MM.1S (cell line): Measurements from ENCODE around the gene STAU1.

Experiments
- DNase-seq: peaks from one replicate; pipeline ENCODE4 v3.0.0-alpha.2; 2015
- H2AFZ ChIP-seq: fragments of 300-600 bp; sonication (generic); 2 replicates; pipeline ENCODE4 v1.6.0; 2016; ENCODE audit warnings: antibody characterized with exemption, low read length
- H3F3A ChIP-seq: fragments of 300-600 bp; sonication (generic); 2 replicates; pipeline ENCODE4 v1.6.1; 2016; ENCODE audit warnings: mild to moderate bottlenecking, antibody characterized with exemption, low read length, moderate library complexity, mixed read lengths; ENCODE audit not compliant: insufficient read depth
- H3K27ac ChIP-seq: fragments of 300-600 bp; sonication (generic); 2 replicates; pipeline ENCODE4 v1.5.1; 2016; ENCODE audit warnings: mild to moderate bottlenecking, low read length
- H3K27me3 ChIP-seq: fragments of 300-600 bp; sonication (generic); replicated peaks from 2 replicates; pipeline ENCODE4 v1.6.0; 2016; ENCODE audit warnings: low read length; ENCODE audit not compliant: insufficient read depth
- H3K36me3 ChIP-seq: fragments of 300-600 bp; sonication (generic); replicated peaks from 2 replicates; pipeline ENCODE4 v1.6.1; 2016; ENCODE audit warnings: mild to moderate bottlenecking, low read length, mixed read lengths; ENCODE audit not compliant: insufficient read depth
- H3K4me1 ChIP-seq: fragments of 300-600 bp; sonication (generic); 2 replicates; pipeline ENCODE4 v1.6.1; 2016; ENCODE audit warnings: low read length, mixed read lengths
- H3K4me2 ChIP-seq: fragments of 300-600 bp; sonication (generic); 2 replicates; pipeline ENCODE4 v1.6.0; 2016; ENCODE audit warnings: low read depth, low read length
- H3K4me3 ChIP-seq: fragments of 300-600 bp; sonication (generic); 2 replicates; pipeline ENCODE4 v1.5.1; 2016; ENCODE audit warnings: low read length, mixed read lengths
- H3K79me2 ChIP-seq: fragments of 300-600 bp; sonication (generic); 2 replicates; pipeline ENCODE4 v1.6.1; 2016; ENCODE audit warnings: mixed run types, low read length, mixed read lengths
- H3K9ac ChIP-seq: fragments of 300-600 bp; sonication (generic); 2 replicates; pipeline ENCODE4 v1.6.1; 2016; ENCODE audit warnings: low read length, mixed read lengths
- H3K9me2 ChIP-seq: fragments of 300-600 bp; sonication (generic); replicated peaks from 2 replicates; pipeline ENCODE4 v1.6.1; 2016; ENCODE audit warnings: mild to moderate bottlenecking, low read length, mixed read lengths; ENCODE audit not compliant: insufficient read depth
- H3K9me3 ChIP-seq: fragments of 300-600 bp; sonication (generic); replicated peaks from 2 replicates; pipeline ENCODE4 v1.6.1; 2016; ENCODE audit warnings: mild to moderate bottlenecking, low read length, mixed read lengths; ENCODE audit not compliant: insufficient read depth
- H4K20me1 ChIP-seq: fragments of 300-600 bp; sonication (generic); 2 replicates; pipeline ENCODE4 v1.6.1; 2016; ENCODE audit warnings: mild to moderate bottlenecking, low read length, moderate library complexity, mixed read lengths; ENCODE audit not compliant: insufficient read depth
- CTCF ChIP-seq: fragments of 300-600 bp; sonication (generic); IDR thresholded peaks from 2 replicates; pipeline ENCODE4 v1.5.1; 2016; ENCODE audit warnings: antibody characterized with exemption, low read length, mixed read lengths
- EZH2 ChIP-seq: fragments of 300-600 bp; sonication (generic); optimal IDR thresholded peaks from 2 replicates; pipeline ENCODE3; 2017; ENCODE audit warnings: low read depth, mild to moderate bottlenecking, antibody characterized with exemption, low read length, mixed read lengths
- EZH2phosphoT487 ChIP-seq: fragments of 300-600 bp; sonication (generic); IDR thresholded peaks from 2 replicates; pipeline ENCODE4 v1.6.1; 2018; ENCODE audit warnings: antibody characterized with exemption, low read length

STAU1 gene

GRCh38 chr20:49148601-49149000 lies 39.5 kb downstream of the STAU1 start:
- no peak for DNase-seq
- no peak overlapping the region for H3K4me2 ChIP-seq
- no peaks in the 10 kb centered on the region for H3K4me1 ChIP-seq
- H3F3A ChIP-seq: 0 out of 2 replicates have a peak, but pooled peaks cover 2% of the 10 kb centered on the region
- TF ChIP-seq EZH2phosphoT487: no peak
- no peak for TF ChIP-seq CTCF
- TF ChIP-seq EZH2: no peak
- no peak overlapping the region for H3K27ac ChIP-seq
- no peaks in the 10 kb centered on the region for H3K9me3 ChIP-seq
- H3K4me3 ChIP-seq: no peak overlapping the region
- no peaks in the 10 kb centered on the region for H3K9me2 ChIP-seq
- H3K36me3 ChIP-seq: peaks cover 10% of the 10 kb centered on the region
- no peaks in the 10 kb centered on the region for H4K20me1 ChIP-seq
- H3K9ac ChIP-seq: no peak overlapping the region
- peaks cover 30% of the 10 kb centered on the region for H3K79me2 ChIP-seq
- H2AFZ ChIP-seq: no peak overlapping the region
- H3K27me3 ChIP-seq: no peaks in the 10 kb centered on the region

- Histone ChIP-seq H3K36me3 (peaks cover 10% of the 10 kb centered on the region), H3K79me2 (peaks cover 30% of the 10 kb centered on the region), H3K4me1 (no peaks in the 10 kb centered on the region)
Measured at GRCh38 chr20:49147296-49147695, 40.8 kb downstream of the STAU1 start.

GRCh38 chr20:49146442-49147225 lies 41.5 kb downstream of the STAU1 start:
- 0 out of 2 replicates have a peak, but pooled peaks cover 2% of the 10 kb centered on the region for H3F3A ChIP-seq
- no peaks in the 10 kb centered on the region for H3K27me3 ChIP-seq
- no peaks in the 10 kb centered on the region for H3K4me1 ChIP-seq
- no peak for TF ChIP-seq EZH2phosphoT487
- no peak for TF ChIP-seq CTCF
- no peak for TF ChIP-seq EZH2
- no peak overlapping the region for H3K9ac ChIP-seq
- no peak overlapping the region for H3K27ac ChIP-seq
- H3K4me3 ChIP-seq: no peak overlapping the region
- H3K36me3 ChIP-seq: peaks cover 8% of the 10 kb centered on the region
- no peaks in the 10 kb centered on the region for H3K9me2 ChIP-seq
- DNase-seq: no peak
- no peaks in the 10 kb centered on the region for H4K20me1 ChIP-seq
- H3K4me2 ChIP-seq: no peak overlapping the region
- no peaks in the 10 kb centered on the region for H3K9me3 ChIP-seq
- no peak overlapping the region for H2AFZ ChIP-seq
- H3K79me2 ChIP-seq: peaks cover 29% of the 10 kb centered on the region

More at GRCh38 chr20:49147296-49147695, 40.8 kb downstream of the STAU1 start:
- Histone ChIP-seq H3K4me2 (no peak overlapping the region), H3K9me2 (no peaks in the 10 kb centered on the region), H3K4me3 (no peak overlapping the region), H3K9ac (no peak overlapping the region), H3K27me3 (no peaks in the 10 kb centered on the region), H4K20me1 (no peaks in the 10 kb centered on the region), H2AFZ (no peak overlapping the region), H3K27ac (no peak overlapping the region), H3K9me3 (no peaks in the 10 kb centered on the region), H3F3A (0 out of 2 replicates have a peak, but pooled peaks cover 2% of the 10 kb centered on the region)
- no peak for DNase-seq
- no peak for TF ChIP-seq EZH2
- TF ChIP-seq CTCF: no peak
- TF ChIP-seq EZH2phosphoT487: no peak
